GM12873 (cell line): ENCODE measurements around the gene WDFY4.

Source experiments
- CTCF ChIP-seq: IDR thresholded peaks from 2 replicates; pipeline ENCODE4 v1.5.1; 2012; ENCODE audit warnings: low read depth, mild to moderate bottlenecking, moderate library complexity, low read length, control low read depth; ENCODE audit not compliant: insufficient read depth; ENCODE audit errors: missing control alignments

The WDFY4 gene

GRCh38 chr10:48684792-48685623, at the start of gene WDFY4:
Gene WDFY4 (plus strand): TSS chr10:48684873. CDS start chr10:48709733, 24,860 bp downstream.
- TF ChIP-seq CTCF: no peak

- no peak for TF ChIP-seq CTCF
Observed at GRCh38 chr10:48634984-48635557, 49.6 kb upstream of the WDFY4 start.

- no peak for TF ChIP-seq CTCF
Observed at GRCh38 chr10:48636231-48636630, 48.4 kb upstream of the WDFY4 start.

- TF ChIP-seq CTCF: no peak
Observed at GRCh38 chr10:48636901-48637300, 47.8 kb upstream of the WDFY4 start.

GRCh38 chr10:48638158-48638557, 46.5 kb upstream of the WDFY4 start:
- TF ChIP-seq CTCF: no peak

- no peak for TF ChIP-seq CTCF
Observed at GRCh38 chr10:48638739-48639527, 45.7 kb upstream of the WDFY4 start.

GRCh38 chr10:48639632-48640031, 45.0 kb upstream of the WDFY4 start:
- no peak for TF ChIP-seq CTCF
